Upper lobe of left lung (tissue), 4 donors: ENCODE results near the gene GNG13.

ENCODE experiments used
- CTCF ChIP-seq, 6 experiments: fragments of 450-650 bp in 4 of 6; fragments of 200-600 bp in 2 of 6; sonication (generic) in 2 of 6; IDR thresholded peaks; one replicate each; pipeline ENCODE4 v1.5.1; 2016 to 2019; ENCODE audit warnings: antibody characterized with exemption in 6 of 6
- POLR2A ChIP-seq, 4 donors: fragments of 450-650 bp; IDR thresholded peaks; one replicate each; pipeline ENCODE4 v1.5.1; 2016 to 2017; ENCODE audit warnings: antibody characterized with exemption in 4 of 4, mild to moderate bottlenecking in 2 of 4
- POLR2AphosphoS5 ChIP-seq, 2 donors: sonication (generic); formaldehyde crosslinking; IDR thresholded peaks; one replicate each; pipeline ENCODE4 v1.5.1; 2017; ENCODE audit warnings: antibody characterized with exemption in 2 of 2

- TF ChIP-seq CTCF (IDR thresholded peaks at IDR 0.05) = no peak
- no peak for TF ChIP-seq POLR2AphosphoS5 (IDR thresholded peaks at IDR 0.05)
- TF ChIP-seq POLR2A (IDR thresholded peaks at IDR 0.05) = no peak
Observed at GRCh38 chr16:830107-830870, 29.8 kb upstream of the GNG13 start.
